NCI-H2107 treated with DMSO at 0.1 percent for 48 hours (cell line): Measurements from ENCODE around the gene YPEL2.

Source experiments
- DNase-seq: peaks from one replicate; lab custom pipeline; 2025; ENCODE audit not compliant: unreplicated experiment; lab: John Stamatoyannopoulos, UW

The YPEL2 gene

DNA sequence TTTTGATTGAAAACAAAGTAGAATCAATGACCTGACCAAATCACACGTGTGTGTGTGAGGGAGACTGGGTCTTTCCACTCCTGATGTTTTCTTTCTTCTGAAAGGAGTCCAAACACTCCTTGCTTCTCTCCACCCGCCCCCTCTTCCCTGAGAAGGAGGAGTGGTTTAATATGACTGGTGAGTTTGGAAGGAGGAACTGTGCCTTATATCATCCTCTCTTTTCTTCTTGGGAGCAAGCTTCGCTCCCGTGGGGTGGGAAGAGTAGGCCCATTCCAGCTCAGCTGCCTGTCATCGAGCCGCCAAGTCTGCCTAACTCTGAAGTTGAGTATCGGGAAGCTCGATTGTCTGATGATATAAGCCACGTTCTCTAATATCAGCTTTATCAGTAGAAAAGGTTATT, 96.5 kb downstream of the YPEL2 start:
- DNase-seq, result no peak

DNA sequence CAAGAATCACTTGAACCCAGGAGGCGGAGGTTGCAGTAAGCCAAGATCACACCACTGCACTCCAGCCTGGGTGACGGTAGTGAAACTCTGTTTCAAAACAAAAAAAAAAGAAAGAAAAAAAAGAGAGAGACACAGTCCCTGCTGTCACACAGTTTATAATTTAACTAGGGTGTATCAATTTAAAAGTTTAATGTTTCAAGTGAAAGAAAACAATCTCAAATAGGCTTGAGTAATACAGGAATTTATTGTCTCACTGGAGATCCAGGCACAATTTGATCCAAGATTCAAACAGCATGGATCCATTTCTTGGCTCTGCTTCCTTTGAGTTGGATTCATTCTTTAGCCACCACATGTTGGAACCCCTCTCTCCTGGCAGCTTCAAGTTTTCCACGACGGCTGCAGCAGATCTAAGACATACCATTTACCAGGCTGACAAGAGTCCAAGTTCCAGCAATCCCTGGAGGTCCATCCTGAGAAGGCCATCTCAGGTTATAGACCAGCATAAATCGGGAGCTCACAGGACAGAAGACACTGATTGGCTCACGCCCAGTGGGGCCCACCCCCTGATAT, 97.5 kb downstream of the YPEL2 start:
- DNase-seq, result no peak

DNA sequence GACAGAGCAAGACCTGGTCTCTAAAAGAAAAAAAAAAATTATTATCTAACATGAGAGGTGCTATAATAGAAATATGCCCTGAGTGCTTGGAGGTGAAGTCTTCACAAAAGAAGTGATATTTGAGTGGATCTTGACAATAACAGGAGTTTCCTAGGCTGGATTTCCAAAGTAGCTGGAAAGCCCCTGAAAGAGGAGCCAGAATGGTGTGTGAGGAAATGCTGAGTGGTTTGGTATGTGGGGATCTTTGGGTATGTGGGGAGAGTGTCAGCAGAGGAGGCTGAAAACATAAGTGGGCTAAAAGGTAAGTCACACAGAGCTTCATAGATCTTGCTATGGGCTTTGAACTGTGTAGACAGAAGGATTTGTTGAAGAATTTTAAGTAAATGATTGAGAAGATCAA, 100.1 kb downstream of the YPEL2 start:
- no peak for DNase-seq

GRCh38 chr17:59432657-59433056, 101.2 kb downstream of the YPEL2 start:
- DNase-seq, result no peak

DNA sequence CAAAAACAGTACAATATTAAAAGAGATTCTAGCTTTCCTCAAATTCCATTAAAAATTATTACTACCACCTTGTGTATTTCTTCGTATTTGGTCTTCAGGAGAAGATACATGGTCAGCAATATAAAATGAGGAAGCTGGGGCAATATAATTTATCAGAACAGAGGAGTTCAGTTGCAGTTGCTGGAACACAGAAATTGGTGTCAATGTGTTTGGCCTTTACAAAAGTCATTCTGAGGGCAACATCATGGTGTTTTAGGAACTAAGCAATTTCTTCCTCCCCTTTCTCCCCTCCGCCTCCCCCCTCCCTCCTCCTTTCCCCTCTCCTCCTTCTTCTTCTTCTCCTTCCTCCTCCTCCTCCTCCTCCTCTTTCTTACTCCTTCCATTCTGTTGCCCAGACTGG, 102.1 kb downstream of the YPEL2 start:
- no peak for DNase-seq

DNA sequence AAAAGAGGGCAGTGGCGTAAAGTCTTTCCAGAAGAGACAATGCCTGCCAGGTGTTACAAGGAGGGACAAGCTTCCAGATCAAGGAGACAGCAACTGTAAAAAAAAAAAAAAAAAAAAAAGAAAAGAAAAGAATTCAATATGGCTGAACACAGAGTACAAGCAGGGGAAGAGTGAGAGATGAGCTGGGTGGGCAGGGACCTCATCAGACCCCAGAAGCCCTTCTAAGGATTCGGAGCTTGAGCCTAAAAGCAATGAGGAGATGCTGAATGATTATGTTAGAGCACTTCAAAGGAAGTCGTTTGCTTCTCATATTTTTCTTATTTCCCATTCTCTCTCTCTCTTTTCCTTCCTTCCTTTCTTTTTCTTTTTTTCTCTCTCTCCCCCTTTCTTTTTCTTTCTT, 103.0 kb downstream of the YPEL2 start:
- no peak for DNase-seq

DNA sequence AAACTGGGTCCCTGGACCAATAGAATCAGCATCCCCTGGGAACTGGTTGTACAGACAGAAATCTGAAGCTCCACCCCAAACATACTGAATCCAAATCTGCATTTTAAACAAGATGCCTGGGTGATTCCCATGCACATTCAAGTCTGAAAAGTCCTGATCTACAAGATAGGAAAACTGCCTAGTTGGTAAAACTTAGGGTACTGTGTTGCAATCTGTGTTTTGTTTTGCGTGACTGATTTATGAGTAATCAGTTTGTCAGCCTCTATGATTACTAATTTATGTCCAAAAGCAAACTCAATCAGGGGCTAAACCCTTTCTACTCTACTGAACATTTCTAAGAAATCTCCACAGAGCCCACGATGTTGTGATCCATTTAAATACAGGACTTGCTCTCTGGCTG, 103.8 kb downstream of the YPEL2 start:
- DNase-seq, result no peak

- no peak for DNase-seq
Measured at GRCh38 chr17:59436900-59437299, 105.4 kb downstream of the YPEL2 start.

GRCh38 chr17:59437791-59438281, 106.4 kb downstream of the YPEL2 start:
- DNase-seq, result no peak

- no peak for DNase-seq
Measured at GRCh38 chr17:59439262-59439661, 107.8 kb downstream of the YPEL2 start.

- DNase-seq, result no peak
Measured at GRCh38 chr17:59439741-59440211, 108.3 kb downstream of the YPEL2 start.

- DNase-seq, result peak; percentile 80
Measured at GRCh38 chr17:59440757-59441463, 109.5 kb downstream of the YPEL2 start.

- no peak for DNase-seq
Measured at GRCh38 chr17:59441464-59442096, 110.1 kb downstream of the YPEL2 start.

DNA sequence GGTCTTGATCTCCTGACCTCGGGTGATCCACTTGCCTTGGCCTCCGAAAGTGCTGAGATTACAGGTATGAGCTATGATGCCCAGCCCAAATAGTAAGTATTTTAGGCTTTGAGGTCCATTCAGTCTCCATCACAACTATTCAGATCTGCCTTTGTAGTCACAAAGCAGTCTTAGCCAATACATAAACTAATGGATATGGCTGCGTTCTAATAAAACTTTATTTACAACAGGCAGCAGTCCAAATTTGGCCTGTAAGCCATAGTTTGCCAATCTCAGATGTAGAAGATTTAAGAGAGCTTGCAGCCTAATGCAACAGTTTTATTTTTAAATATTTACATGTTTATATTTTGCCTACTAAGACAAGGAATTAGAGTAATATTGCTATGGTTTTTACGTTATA, 111.7 kb downstream of the YPEL2 start:
- DNase-seq, result no peak
